Mesenchymal stem cell (in vitro differentiated cells and primary cell): Measurements from ENCODE around the gene MAP3K7.

Experiments used
- DNase-seq: peaks from one replicate; pipeline ENCODE4 v3.0.0-alpha.2; 2013
- H2AFZ ChIP-seq: one replicate; pipeline ENCODE4 v1.6.1; 2013; ENCODE audit warnings: low read depth, mild to moderate bottlenecking, control low read depth, inconsistent platforms, low read length, moderate library complexity
- H2AK5ac ChIP-seq: 2 replicates; pipeline ENCODE4 v1.6.1; 2013; ENCODE audit warnings: low read length, moderate library complexity, mild to moderate bottlenecking, inconsistent platforms; ENCODE audit not compliant: severe bottlenecking
- H2BK120ac ChIP-seq: one replicate; pipeline ENCODE4 v1.6.1; 2013; ENCODE audit warnings: low read depth, mild to moderate bottlenecking, inconsistent platforms, low read length, moderate library complexity
- H2BK12ac ChIP-seq, 2 experiments: one replicate each; pipeline ENCODE4 v1.6.1; 2013; ENCODE audit warnings: inconsistent platforms in 2 of 2, low read length in 2 of 2, mild to moderate bottlenecking in 2 of 2, moderate library complexity in 2 of 2, control low read depth in 1 of 2
- H2BK15ac ChIP-seq: one replicate; pipeline ENCODE4 v1.6.1; 2013; ENCODE audit warnings: mild to moderate bottlenecking, low read depth, inconsistent platforms; ENCODE audit not compliant: poor library complexity, severe bottlenecking
- H2BK5ac ChIP-seq: 2 replicates; pipeline ENCODE4 v1.6.1; 2013; ENCODE audit warnings: low read depth, mild to moderate bottlenecking, low read length, control low read depth, inconsistent platforms; ENCODE audit not compliant: poor library complexity, severe bottlenecking
- H3K14ac ChIP-seq, 2 experiments: one replicate each; pipeline ENCODE4 v1.6.1; 2013; ENCODE audit warnings: inconsistent platforms in 2 of 2, low read length in 2 of 2, control low read depth in 1 of 2, mild to moderate bottlenecking in 1 of 2, moderate library complexity in 1 of 2
- H3K18ac ChIP-seq, 2 experiments: one replicate each; pipeline ENCODE4 v1.6.1; 2013; ENCODE audit warnings: inconsistent platforms in 2 of 2, low read length in 2 of 2, control low read depth in 1 of 2, low read depth in 1 of 2, mild to moderate bottlenecking in 1 of 2
- H3K23ac ChIP-seq, 2 experiments: one replicate each; pipeline ENCODE4 v1.6.1; 2013; ENCODE audit warnings: inconsistent platforms in 2 of 2, low read length in 2 of 2, mild to moderate bottlenecking in 2 of 2, moderate library complexity in 2 of 2, control low read depth in 1 of 2
- H3K27ac ChIP-seq: 2 replicates; pipeline ENCODE4 v1.5.1; 2013; ENCODE audit warnings: mild to moderate bottlenecking, moderate library complexity, low read length, control low read depth, inconsistent platforms; ENCODE audit not compliant: poor library complexity, severe bottlenecking
- H3K27me3 ChIP-seq, 2 experiments: 2 replicates each; pipeline versions ENCODE4 v1.6.1 to v1.7.0; 2013; ENCODE audit warnings: low read length in 2 of 2, mild to moderate bottlenecking in 2 of 2, moderate library complexity in 2 of 2, control low read depth in 1 of 2, inconsistent platforms in 1 of 2; ENCODE audit not compliant: control insufficient read depth in 1 of 2, insufficient read depth in 1 of 2
- H3K36me3 ChIP-seq, 2 experiments: 2 replicates each; pipeline versions ENCODE4 v1.6.1 to v1.7.0; 2013; ENCODE audit warnings: low read length in 2 of 2, control low read depth in 1 of 2, inconsistent platforms in 1 of 2, low read depth in 1 of 2, mild to moderate bottlenecking in 1 of 2; ENCODE audit not compliant: insufficient read depth in 2 of 2, control insufficient read depth in 1 of 2
- H3K4ac ChIP-seq, 2 experiments: one replicate each; pipeline ENCODE4 v1.6.1; 2013; ENCODE audit warnings: inconsistent platforms in 2 of 2, low read length in 2 of 2, mild to moderate bottlenecking in 2 of 2, moderate library complexity in 2 of 2, control low read depth in 1 of 2, low read depth in 1 of 2
- H3K4me1 ChIP-seq: 2 replicates; pipeline ENCODE4 v1.6.1; 2013; ENCODE audit warnings: low read depth, low read length, control low read depth; ENCODE audit not compliant: control insufficient read depth, insufficient read depth
- H3K4me2 ChIP-seq: 2 replicates; pipeline ENCODE4 v1.6.1; 2013; ENCODE audit warnings: low read length, mild to moderate bottlenecking, inconsistent platforms; ENCODE audit not compliant: poor library complexity, severe bottlenecking
- H3K4me3 ChIP-seq, 2 experiments: 2 replicates each; pipeline versions ENCODE4 v1.5.1 to v1.7.0; 2013; ENCODE audit warnings: low read length in 2 of 2, mild to moderate bottlenecking in 2 of 2, control low read depth in 1 of 2, low read depth in 1 of 2; ENCODE audit not compliant: insufficient read depth in 1 of 2
- H3K79me1 ChIP-seq: replicated peaks from 2 replicates; pipeline ENCODE4 v1.6.1; 2013; ENCODE audit warnings: mild to moderate bottlenecking, control low read depth, low read length, inconsistent platforms; ENCODE audit not compliant: poor library complexity, severe bottlenecking
- H3K9ac ChIP-seq: 2 replicates; pipeline ENCODE4 v1.7.0; 2013; ENCODE audit warnings: mild to moderate bottlenecking, low read length, moderate library complexity
- H3K9me3 ChIP-seq: 2 replicates; pipeline ENCODE4 v1.7.0; 2013; ENCODE audit warnings: mild to moderate bottlenecking, low read length; ENCODE audit not compliant: control insufficient read depth
- H4K8ac ChIP-seq: one replicate; pipeline ENCODE4 v1.6.1; 2013; ENCODE audit warnings: inconsistent platforms, mild to moderate bottlenecking, low read length, moderate library complexity
- H4K91ac ChIP-seq: one replicate; pipeline ENCODE4 v1.6.1; 2013; ENCODE audit warnings: mild to moderate bottlenecking, low read length, inconsistent platforms
- WGBS: methylation state at CpG from one replicate; pipeline ENCODE4 v1.1.7; 2013; ENCODE audit warnings: mixed read lengths; 5-methylcytosine and 5-hydroxymethylcytosine counted together

Gene MAP3K7

GRCh38 chr6:90485635-90486277, 101.1 kb downstream of the MAP3K7 start:
- H2BK12ac ChIP-seq = no peak overlapping the region
- 96% methylated on average over 4 of the region's 4 CpGs for WGBS
- no peak overlapping the region for H2BK15ac ChIP-seq
- H3K27ac ChIP-seq = no peak overlapping the region
- no peak overlapping the region for H4K8ac ChIP-seq
- H3K4me2 ChIP-seq = no peak overlapping the region
- no peaks in the 10 kb centered on the region for H3K79me1 ChIP-seq
- no peak overlapping the region for H3K18ac ChIP-seq
- no peaks in the 10 kb centered on the region for H3K36me3 ChIP-seq
- H3K9ac ChIP-seq = no peak overlapping the region
- DNase-seq = no peak
- no peak overlapping the region for H2AFZ ChIP-seq
- H2BK5ac ChIP-seq = no peak overlapping the region
- no peak overlapping the region for H3K4me3 ChIP-seq
- no peak overlapping the region for H4K91ac ChIP-seq
- H3K27me3 ChIP-seq = peaks cover 0 to 5% of the 10 kb centered on the region in 2 experiments
- no peak overlapping the region for H3K23ac ChIP-seq
- no peak overlapping the region for H3K4ac ChIP-seq
- no peak overlapping the region for H2AK5ac ChIP-seq
- no peak overlapping the region for H3K14ac ChIP-seq
- H3K9me3 ChIP-seq = no peaks in the 10 kb centered on the region
- no peak overlapping the region for H2BK120ac ChIP-seq
- H3K4me1 ChIP-seq = no peaks in the 10 kb centered on the region

DNA sequence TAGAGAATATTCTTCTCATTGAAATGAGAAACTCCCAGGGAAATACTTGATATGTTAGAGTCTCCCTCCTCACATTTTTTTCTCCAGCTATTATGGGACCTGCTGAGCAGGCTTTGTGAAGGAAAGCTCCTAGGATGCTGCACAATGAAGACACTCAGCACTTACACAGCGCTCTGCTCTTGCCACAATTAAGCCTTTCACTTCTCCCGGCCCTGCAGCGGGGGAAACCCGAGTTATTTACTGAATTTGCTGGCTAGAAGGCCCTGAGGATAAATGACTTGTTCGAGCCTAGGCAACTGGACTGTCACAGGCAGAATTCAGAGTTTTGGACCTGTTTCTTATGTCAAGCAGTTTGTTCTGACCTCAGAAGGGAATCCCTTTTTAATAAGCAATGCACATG, 102.0 kb downstream of the MAP3K7 start:
- Histone ChIP-seq H2BK12ac (no peak overlapping the region), H3K23ac (no peak overlapping the region), H3K4me1 (no peaks in the 10 kb centered on the region), H3K4ac (no peak overlapping the region), H2BK120ac (no peak overlapping the region), H3K9ac (no peak overlapping the region), H4K8ac (no peak overlapping the region), H4K91ac (no peak overlapping the region), H3K79me1 (no peaks in the 10 kb centered on the region), H2BK15ac (no peak overlapping the region), H3K9me3 (no peaks in the 10 kb centered on the region), H3K18ac (no peak overlapping the region), H2BK5ac (no peak overlapping the region), H3K36me3 (no peaks in the 10 kb centered on the region), H2AFZ (no peak overlapping the region), H3K27ac (no peak overlapping the region), H3K27me3 (peaks cover 0 to 10% of the 10 kb centered on the region in 2 experiments), H3K4me3 (no peak overlapping the region), H3K14ac (no peak overlapping the region), H3K4me2 (no peak overlapping the region), H2AK5ac (no peak overlapping the region)
- DNase-seq = no peak
- 53% methylated on average over 5 of the region's 5 CpGs for WGBS

DNA sequence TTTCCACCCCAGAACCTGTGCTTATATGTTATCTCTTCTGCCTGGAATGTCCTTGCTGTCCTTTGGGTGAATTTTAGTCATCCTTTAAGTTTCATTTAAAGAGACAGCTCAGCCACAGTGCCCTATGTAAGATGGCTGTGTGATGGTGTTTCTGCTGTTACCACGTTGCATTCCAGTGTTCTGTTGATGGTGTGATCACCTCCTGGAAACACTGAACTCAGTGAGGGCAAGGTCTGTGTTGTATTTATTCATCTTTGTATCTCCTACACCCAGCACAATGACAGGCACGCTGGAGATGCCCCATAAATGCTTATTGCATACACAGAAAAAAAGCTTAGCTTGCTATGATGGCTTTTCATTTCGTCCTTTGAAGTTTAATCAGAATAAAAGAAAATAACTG, 102.5 kb downstream of the MAP3K7 start:
- no CpG with 5 or more reads among the region's 3 CpGs for WGBS
- Histone ChIP-seq H3K9me3 (no peaks in the 10 kb centered on the region), H3K27ac (no peak overlapping the region)

DNA sequence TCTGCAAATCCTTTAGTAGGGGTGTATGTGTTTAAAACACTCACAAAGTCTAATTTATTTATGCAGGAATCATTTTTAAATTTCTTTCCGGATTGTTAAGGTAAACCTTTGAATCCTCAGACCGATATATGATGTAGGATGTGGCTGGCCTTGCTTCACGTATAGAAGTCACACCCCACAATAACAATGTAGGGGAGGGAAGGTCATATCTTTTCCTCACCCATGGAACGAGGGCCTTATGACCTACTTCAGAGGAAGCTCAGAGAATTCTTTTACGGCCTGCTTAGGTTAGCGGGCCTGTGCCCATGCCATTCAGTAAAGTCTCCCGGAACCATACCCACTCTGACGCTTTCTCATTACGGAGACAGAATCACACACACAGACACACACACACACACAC, 102.9 kb downstream of the MAP3K7 start:
- no peak overlapping the region for H3K14ac ChIP-seq
- no peak overlapping the region for H2AK5ac ChIP-seq
- no peaks in the 10 kb centered on the region for H3K9me3 ChIP-seq
- H3K18ac ChIP-seq = no peak overlapping the region
- H3K27me3 ChIP-seq = peaks cover 0 to 11% of the 10 kb centered on the region in 2 experiments
- H2BK120ac ChIP-seq = no peak overlapping the region
- no peak overlapping the region for H3K4me3 ChIP-seq
- no peak overlapping the region for H2BK12ac ChIP-seq
- no peaks in the 10 kb centered on the region for H3K36me3 ChIP-seq
- WGBS = 94% methylated on average over 9 of the region's 9 CpGs
- no peak for DNase-seq
- no peaks in the 10 kb centered on the region for H3K4me1 ChIP-seq
- H2BK15ac ChIP-seq = no peak overlapping the region
- H4K8ac ChIP-seq = no peak overlapping the region
- H3K79me1 ChIP-seq = no peaks in the 10 kb centered on the region
- no peak overlapping the region for H3K9ac ChIP-seq
- H4K91ac ChIP-seq = no peak overlapping the region
- no peak overlapping the region for H3K27ac ChIP-seq
- H2BK5ac ChIP-seq = no peak overlapping the region
- no peak overlapping the region for H3K4me2 ChIP-seq
- no peak overlapping the region for H2AFZ ChIP-seq
- no peak overlapping the region for H3K4ac ChIP-seq
- no peak overlapping the region for H3K23ac ChIP-seq

More for the DNA sequence above, 102.5 kb downstream of the MAP3K7 start:
- no peak overlapping the region for H2BK15ac ChIP-seq
- H3K36me3 ChIP-seq = no peaks in the 10 kb centered on the region
- H4K91ac ChIP-seq = no peak overlapping the region
- H3K23ac ChIP-seq = no peak overlapping the region
- no peak overlapping the region for H3K18ac ChIP-seq
- H3K14ac ChIP-seq = no peak overlapping the region
- H2AFZ ChIP-seq = no peak overlapping the region
- H3K9ac ChIP-seq = no peak overlapping the region
- no peak overlapping the region for H3K4me2 ChIP-seq
- H3K4me1 ChIP-seq = no peaks in the 10 kb centered on the region
- peaks cover 0 to 11% of the 10 kb centered on the region in 2 experiments for H3K27me3 ChIP-seq
- no peak overlapping the region for H2AK5ac ChIP-seq
- no peak overlapping the region for H2BK12ac ChIP-seq
- H4K8ac ChIP-seq = no peak overlapping the region
- no peak for DNase-seq
- H2BK120ac ChIP-seq = no peak overlapping the region
- no peak overlapping the region for H2BK5ac ChIP-seq
- H3K79me1 ChIP-seq = no peaks in the 10 kb centered on the region
- no peak overlapping the region for H3K4me3 ChIP-seq
- no peak overlapping the region for H3K4ac ChIP-seq
